ENCODE results near the gene NIPAL4. TPM values are rescaled to one million over a fixed set of nuclear protein-coding genes. Genes with fewer than 3 reads are reported as not detected.

Gene NIPAL4
- total RNA-seq, 1 donor from 2014 or later = 0.49 TPM

DNA sequence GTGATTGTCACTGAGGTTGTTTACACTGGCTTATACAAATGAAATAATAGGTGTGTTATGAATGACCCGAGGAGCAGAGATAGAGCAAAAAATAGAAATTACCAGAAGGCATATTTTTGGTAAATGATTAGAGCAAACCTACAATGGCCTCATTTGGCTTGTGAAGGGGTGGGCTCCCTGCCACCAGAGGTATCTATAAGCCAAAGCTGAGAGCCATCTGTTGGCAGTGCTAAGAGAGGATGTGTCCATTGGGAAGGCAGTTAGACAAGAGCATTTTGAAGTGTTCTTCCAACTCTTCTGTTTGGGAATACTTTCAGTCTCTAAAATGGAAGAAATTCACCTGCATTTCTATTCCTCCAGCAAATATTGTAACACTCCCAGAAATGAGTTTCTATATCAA, 10.6 kb downstream of the NIPAL4 start:
- no peak for DNase-seq (ENCODE audit: low spot score in 2 of 2, unreplicated experiment in 2 of 2)
- no peak overlapping the region for H3K4me3 Mint-ChIP-seq
- no peaks in the 10 kb centered on the region for H3K36me3 Mint-ChIP-seq
- H3K4me1 Mint-ChIP-seq = no peaks in the 10 kb centered on the region
- no peaks in the 10 kb centered on the region for H3K27me3 Mint-ChIP-seq (ENCODE audit: low read depth)
- H3K27ac Mint-ChIP-seq = no peak overlapping the region
- no peaks in the 10 kb centered on the region for H3K9me3 Mint-ChIP-seq
- TF ChIP-seq, protein P1, sequence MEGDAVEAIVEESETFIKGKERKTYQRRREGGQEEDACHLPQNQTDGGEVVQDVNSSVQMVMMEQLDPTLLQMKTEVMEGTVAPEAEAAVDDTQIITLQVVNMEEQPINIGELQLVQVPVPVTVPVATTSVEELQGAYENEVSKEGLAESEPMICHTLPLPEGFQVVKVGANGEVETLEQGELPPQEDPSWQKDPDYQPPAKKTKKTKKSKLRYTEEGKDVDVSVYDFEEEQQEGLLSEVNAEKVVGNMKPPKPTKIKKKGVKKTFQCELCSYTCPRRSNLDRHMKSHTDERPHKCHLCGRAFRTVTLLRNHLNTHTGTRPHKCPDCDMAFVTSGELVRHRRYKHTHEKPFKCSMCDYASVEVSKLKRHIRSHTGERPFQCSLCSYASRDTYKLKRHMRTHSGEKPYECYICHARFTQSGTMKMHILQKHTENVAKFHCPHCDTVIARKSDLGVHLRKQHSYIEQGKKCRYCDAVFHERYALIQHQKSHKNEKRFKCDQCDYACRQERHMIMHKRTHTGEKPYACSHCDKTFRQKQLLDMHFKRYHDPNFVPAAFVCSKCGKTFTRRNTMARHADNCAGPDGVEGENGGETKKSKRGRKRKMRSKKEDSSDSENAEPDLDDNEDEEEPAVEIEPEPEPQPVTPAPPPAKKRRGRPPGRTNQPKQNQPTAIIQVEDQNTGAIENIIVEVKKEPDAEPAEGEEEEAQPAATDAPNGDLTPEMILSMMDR (IDR thresholded peaks at IDR 0.05; ENCODE audit: unreplicated experiment) = no peak

DNA sequence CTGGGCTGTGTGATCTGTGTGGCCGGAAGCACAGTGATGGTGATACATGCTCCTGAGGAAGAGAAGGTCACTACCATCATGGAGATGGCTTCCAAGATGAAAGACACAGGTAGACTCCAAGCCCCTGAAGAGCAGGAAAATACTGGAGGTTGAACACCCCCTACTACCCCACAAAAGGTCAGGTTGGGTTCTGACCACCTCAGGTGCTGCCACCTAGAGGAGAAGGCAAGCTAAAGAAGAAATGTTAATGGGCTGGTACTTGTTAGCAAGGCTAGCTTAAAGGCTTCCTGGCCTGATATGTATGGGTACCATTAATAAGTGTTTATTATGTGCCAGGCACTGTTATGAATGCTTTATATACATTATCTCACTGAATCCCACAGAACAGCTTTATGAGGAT, 11.7 kb downstream of the NIPAL4 start:
- Mint-ChIP-seq H3K4me3 (no peak overlapping the region), H3K36me3 (no peaks in the 10 kb centered on the region), H3K27ac (no peak overlapping the region), H3K9me3 (no peaks in the 10 kb centered on the region), H3K4me1 (no peaks in the 10 kb centered on the region), H3K27me3 (ENCODE audit: low read depth) (no peaks in the 10 kb centered on the region)
- DNase-seq (ENCODE audit: low spot score in 2 of 2, unreplicated experiment in 2 of 2) = no peak
- TF ChIP-seq, protein P1 (IDR thresholded peaks at IDR 0.05; ENCODE audit: unreplicated experiment) = peak; percentile 44

DNA sequence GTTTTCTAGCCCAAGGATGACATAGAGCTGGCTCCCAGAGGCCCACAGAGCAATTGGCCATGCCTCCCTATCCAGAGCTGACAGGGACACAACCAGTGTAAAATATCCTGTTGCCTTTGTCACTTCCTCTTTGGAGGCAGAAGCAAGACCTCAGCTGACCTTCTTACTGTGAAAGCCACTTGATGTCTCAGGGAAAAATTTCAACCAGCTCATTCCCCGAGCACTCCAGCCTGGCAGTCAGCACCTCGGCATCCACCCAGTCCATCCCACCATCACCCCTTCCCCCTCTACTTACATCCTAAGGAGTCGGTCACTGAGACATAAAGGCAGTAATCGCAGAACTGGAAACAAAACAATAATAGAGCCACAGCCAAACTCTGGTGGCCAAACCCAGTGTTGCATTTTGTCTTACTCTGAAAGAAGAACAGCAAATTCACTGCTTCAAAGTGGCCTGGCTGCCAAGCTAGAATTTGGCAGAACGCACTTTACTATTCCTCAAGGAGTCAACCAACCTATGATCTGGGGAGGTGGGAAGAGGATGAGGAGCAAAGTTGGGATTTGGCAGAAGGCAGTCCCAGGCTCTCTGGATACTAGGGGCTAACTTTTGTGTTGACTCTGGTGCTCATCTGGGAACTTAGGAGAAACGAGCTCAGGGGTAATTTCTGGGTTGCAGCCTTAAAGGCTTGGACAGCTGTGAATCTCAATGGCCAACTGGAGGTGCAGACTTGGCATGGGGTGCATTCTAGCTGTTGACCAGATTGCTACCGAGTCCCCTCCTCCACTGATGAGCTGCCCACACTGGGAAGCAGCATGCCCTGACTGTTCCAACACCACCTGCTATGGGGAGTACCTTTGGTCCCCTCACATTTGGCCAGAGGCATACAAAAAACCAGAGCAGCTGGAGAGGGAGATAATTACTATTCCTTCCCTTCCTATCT, 13.6 kb downstream of the NIPAL4 start:
- Mint-ChIP-seq H3K9me3 (no peaks in the 10 kb centered on the region), H3K4me1 (no peaks in the 10 kb centered on the region), H3K27ac (no peak overlapping the region), H3K4me3 (no peak overlapping the region), H3K27me3 (ENCODE audit: low read depth) (no peaks in the 10 kb centered on the region), H3K36me3 (no peaks in the 10 kb centered on the region)
- TF ChIP-seq, protein P1 (IDR thresholded peaks at IDR 0.05; ENCODE audit: unreplicated experiment) = no peak
- no peak for DNase-seq (ENCODE audit: low spot score in 2 of 2, unreplicated experiment in 2 of 2)

DNA sequence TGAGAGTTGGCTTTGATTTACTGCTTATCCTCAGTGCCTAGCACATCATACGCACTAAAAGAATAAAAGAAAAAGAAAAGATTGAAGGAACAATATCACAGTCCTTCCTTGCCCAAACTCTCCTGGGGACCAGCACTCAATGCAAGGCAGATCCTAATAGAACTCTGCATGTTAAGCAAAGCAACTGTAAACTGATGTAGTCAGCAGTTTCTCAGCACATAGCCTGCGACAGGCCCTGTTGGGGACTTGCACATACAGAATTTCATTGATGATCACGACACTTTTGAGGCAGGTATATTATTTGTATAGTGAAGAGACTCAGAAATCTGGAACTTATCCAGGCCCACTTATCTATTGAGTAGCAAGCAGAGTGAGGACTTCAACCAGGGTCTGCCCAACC, 15.4 kb downstream of the NIPAL4 start:
- H3K27ac Mint-ChIP-seq = no peak overlapping the region

DNA sequence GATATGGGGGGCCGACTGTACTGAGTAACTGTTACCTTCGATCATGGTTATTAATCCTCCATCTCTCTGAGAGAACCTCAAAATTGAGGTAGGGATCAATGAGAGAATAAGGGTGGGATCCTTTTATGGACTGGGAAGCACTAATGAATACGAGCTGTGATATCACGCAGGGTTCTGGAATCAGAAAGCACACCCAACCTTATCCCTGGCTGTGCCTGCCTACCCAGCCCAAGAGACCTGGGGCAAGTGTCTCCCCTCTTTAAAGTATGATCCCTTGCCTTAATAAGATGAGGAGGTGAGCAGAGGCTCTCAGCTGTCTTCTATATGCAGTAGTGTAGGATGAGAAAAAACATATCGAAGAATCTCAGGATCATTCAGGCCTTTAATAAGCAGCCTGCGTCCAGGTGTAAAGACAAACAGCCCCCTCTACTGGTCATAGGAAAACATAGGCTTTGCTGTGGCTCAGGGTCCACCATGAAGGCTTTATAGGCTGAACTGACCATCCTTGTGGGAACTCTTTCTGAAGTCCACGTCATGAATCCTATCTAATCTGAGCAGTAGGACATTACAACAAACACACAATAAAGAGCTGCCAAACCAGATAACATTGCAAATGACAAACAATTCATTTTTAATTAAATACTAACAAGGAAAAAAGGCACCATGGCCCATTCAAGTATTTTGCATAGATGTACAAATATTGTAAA, 16.8 kb downstream of the NIPAL4 start:
- Mint-ChIP-seq H3K36me3 (peaks cover under 1% of the 10 kb centered on the region), H3K4me1 (no peaks in the 10 kb centered on the region), H3K27ac (no peak overlapping the region), H3K4me3 (no peak overlapping the region), H3K27me3 (ENCODE audit: low read depth) (no peaks in the 10 kb centered on the region), H3K9me3 (no peaks in the 10 kb centered on the region)
- TF ChIP-seq, protein P1 (IDR thresholded peaks at IDR 0.05; ENCODE audit: unreplicated experiment) = peak; percentile 68
- DNase-seq (ENCODE audit: low spot score in 2 of 2, unreplicated experiment in 2 of 2) = no peak

More for the DNA sequence above, 15.4 kb downstream of the NIPAL4 start:
- Mint-ChIP-seq H3K4me1 (no peaks in the 10 kb centered on the region), H3K27me3 (ENCODE audit: low read depth) (no peaks in the 10 kb centered on the region), H3K4me3 (no peak overlapping the region), H3K36me3 (no peaks in the 10 kb centered on the region), H3K9me3 (no peaks in the 10 kb centered on the region)
- TF ChIP-seq, protein P1 (IDR thresholded peaks at IDR 0.05; ENCODE audit: unreplicated experiment) = no peak
- no peak for DNase-seq (ENCODE audit: low spot score in 2 of 2, unreplicated experiment in 2 of 2)
